GM23248 (cell line): ENCODE measurements around the gene MUC12. TPM values are rescaled to one million over a fixed set of nuclear protein-coding genes. Genes with fewer than 3 reads are reported as not detected.
"Not testable (repeated sequence)": the region's sequence is repeated elsewhere in the genome, so short reads cannot be mapped to it uniquely, and the experiment has no call there.

Experiments used
- DNase-seq: peaks from one replicate; pipeline ENCODE4 v3.0.0-alpha.2; 2015
- H2AFZ ChIP-seq: fragments of 200-600 bp; sonication (generic); 2 replicates; pipeline ENCODE4 v1.6.1; 2016; ENCODE audit warnings: antibody characterized with exemption
- H3F3A ChIP-seq: fragments of 200-600 bp; sonication (generic); 2 replicates; pipeline ENCODE4 v1.6.1; 2016; ENCODE audit warnings: mild to moderate bottlenecking, antibody characterized with exemption, mixed run types; ENCODE audit not compliant: insufficient read depth
- H3K27ac ChIP-seq: fragments of 200-600 bp; sonication (generic); 2 replicates; pipeline ENCODE4 v1.5.1; 2016; ENCODE audit warnings: mild to moderate bottlenecking
- H3K27me3 ChIP-seq: fragments of 200-600 bp; sonication (generic); replicated peaks from 2 replicates; pipeline ENCODE4 v1.6.1; 2016; ENCODE audit warnings: mild to moderate bottlenecking; ENCODE audit not compliant: insufficient read depth
- H3K36me3 ChIP-seq: fragments of 200-600 bp; sonication (generic); 2 replicates; pipeline ENCODE4 v1.6.1; 2016; ENCODE audit warnings: low read depth, mild to moderate bottlenecking
- H3K4me1 ChIP-seq: fragments of 200-600 bp; sonication (generic); 2 replicates; pipeline ENCODE4 v1.6.1; 2016; ENCODE audit warnings: mild to moderate bottlenecking; ENCODE audit not compliant: insufficient read depth
- H3K4me2 ChIP-seq: fragments of 200-600 bp; sonication (generic); one replicate; pipeline ENCODE4 v1.6.1; 2016; ENCODE audit warnings: mild to moderate bottlenecking; ENCODE audit not compliant: unreplicated experiment
- H3K4me3 ChIP-seq: fragments of 200-600 bp; sonication (generic); 2 replicates; pipeline ENCODE4 v1.5.1; 2016; ENCODE audit warnings: mild to moderate bottlenecking
- H3K79me2 ChIP-seq: fragments of 200-600 bp; sonication (generic); 2 replicates; pipeline ENCODE4 v1.6.1; 2016; ENCODE audit warnings: mild to moderate bottlenecking; ENCODE audit not compliant: insufficient read depth
- H3K9ac ChIP-seq: fragments of 200-600 bp; sonication (generic); 2 replicates; pipeline ENCODE4 v1.6.1; 2016; ENCODE audit warnings: mild to moderate bottlenecking
- H3K9me2 ChIP-seq: fragments of 200-600 bp; sonication (generic); 2 replicates; pipeline ENCODE4 v1.6.1; 2016; ENCODE audit warnings: mixed run types, mild to moderate bottlenecking, moderate library complexity; ENCODE audit not compliant: insufficient read depth
- H3K9me3 ChIP-seq: fragments of 200-600 bp; sonication (generic); one replicate; pipeline ENCODE4 v1.6.1; 2017; ENCODE audit warnings: low read depth
- H4K20me1 ChIP-seq: fragments of 200-600 bp; sonication (generic); 2 replicates; pipeline ENCODE4 v1.6.0; 2016; ENCODE audit not compliant: insufficient read depth
- EZH2 ChIP-seq: fragments of 200-600 bp; sonication (generic); IDR thresholded peaks from 2 replicates; pipeline ENCODE4 v1.6.1; 2018; ENCODE audit warnings: antibody characterized with exemption, mild to moderate bottlenecking; ENCODE audit not compliant: insufficient read depth, poor library complexity, severe bottlenecking
- EZH2phosphoT487 ChIP-seq: fragments of 200-600 bp; sonication (generic); IDR thresholded peaks from 2 replicates; pipeline ENCODE4 v1.6.1; 2018; ENCODE audit warnings: antibody characterized with exemption, moderate library complexity, mild to moderate bottlenecking, low read depth; ENCODE audit not compliant: insufficient read depth
- WGBS, 2 experiments: methylation state at CpG; one replicate each; pipeline ENCODE4 v1.1.6; 2015 to 2017; ENCODE audit warnings: low lambda C conversion rate in 2 of 2, low coverage in 1 of 2; ENCODE audit errors: missing lambda C conversion rate in 2 of 2; 5-methylcytosine and 5-hydroxymethylcytosine counted together
- in situ Hi-C: fragments of 300-500 bp; cut with MboI; formaldehyde crosslinking; loops from 2 replicates; pipeline ENCODE4 v1.15.0; 2020
- polyA plus RNA-seq: library from polyadenylated mRNA; unstranded; fragments of >200 nt; fragmentation: Nextera tagmentation; extraction: Ambion mirVana; gene quantifications from 2 replicates; pipeline ENCODE4 v1.2.1, GENCODE V29; 2016
- total RNA-seq: library from RNA; depleted of rRNA; stranded (reverse); fragments of >200 nt; shearing (Covaris generic); gene quantifications from 2 replicates; pipeline ENCODE4 v1.2.3, GENCODE V29; 2014

Gene MUC12
- total and polyA plus RNA-seq, 2 experiments from 2014 or later = 0.54 to 1.0 TPM

DNA sequence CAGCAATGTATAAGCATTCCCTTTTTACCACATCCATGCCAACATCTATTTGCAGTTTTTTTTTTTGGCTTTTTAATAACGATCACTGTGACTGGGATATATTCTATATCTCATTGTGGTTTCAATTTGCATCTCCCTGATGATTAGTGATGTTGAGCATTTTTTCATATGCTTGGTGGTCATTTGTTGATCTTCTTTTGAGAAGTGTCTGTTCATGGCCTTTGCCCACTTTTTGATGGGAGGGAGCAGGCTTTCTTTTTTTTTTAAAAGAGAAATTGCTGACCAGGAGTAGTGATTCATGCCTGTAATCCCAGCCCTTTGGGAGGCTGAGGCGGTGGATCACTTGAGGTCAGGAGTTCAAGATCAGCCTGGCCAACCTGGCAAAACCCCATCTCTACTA is 54.5 kb downstream of the MUC12 start:
- DNase-seq = no peak
- H3K9me3 ChIP-seq = no peaks in the 10 kb centered on the region
- no peak overlapping the region for H3K4me2 ChIP-seq
- H3K79me2 ChIP-seq = no peaks in the 10 kb centered on the region
- no peaks in the 10 kb centered on the region for H3K36me3 ChIP-seq
- no peaks in the 10 kb centered on the region for H3K27me3 ChIP-seq
- no peaks in the 10 kb centered on the region for H3K4me1 ChIP-seq
- in situ Hi-C loops = no loop called here
- no peak overlapping the region for H3K4me3 ChIP-seq
- H3K9ac ChIP-seq = no peak overlapping the region
- WGBS, 2 experiments = 62 to 63% methylated on average over 2 of the region's 2 CpGs
- H3K27ac ChIP-seq = no peak overlapping the region
- no peaks in the 10 kb centered on the region for H3F3A ChIP-seq
- H3K9me2 ChIP-seq = no peaks in the 10 kb centered on the region
- H2AFZ ChIP-seq = no peak overlapping the region
- no peaks in the 10 kb centered on the region for H4K20me1 ChIP-seq
- TF ChIP-seq EZH2 (no peak), EZH2phosphoT487 (no peak)

DNA sequence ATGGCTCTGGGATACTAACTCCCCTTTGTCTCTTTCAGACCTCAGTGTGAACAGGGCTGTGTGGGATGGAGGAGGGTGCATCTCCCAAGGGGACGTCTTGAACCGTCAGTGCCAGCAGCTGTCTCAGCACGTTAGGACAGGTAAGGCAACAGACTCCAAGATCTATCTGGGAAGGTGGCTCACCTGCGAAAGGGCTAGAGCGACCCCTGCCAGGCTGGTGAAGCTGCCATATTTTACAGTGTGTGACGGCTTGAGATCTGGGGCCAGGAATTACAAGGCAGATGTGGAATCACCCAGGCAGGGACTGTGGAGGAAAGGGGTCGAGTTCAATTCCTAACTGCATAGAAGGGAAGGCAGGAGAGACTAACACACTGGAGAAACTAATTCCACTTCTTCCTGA is 61.7 kb downstream of the MUC12 start:
- H3K4me3 ChIP-seq = no peak overlapping the region
- TF ChIP-seq EZH2phosphoT487 (no peak), EZH2 (no peak)
- no peak overlapping the region for H2AFZ ChIP-seq
- no peak overlapping the region for H3K27ac ChIP-seq
- no peaks in the 10 kb centered on the region for H3K9me2 ChIP-seq
- WGBS, 2 experiments = 0 to 2% methylated on average over 7 of the region's 7 CpGs
- H3K9ac ChIP-seq = no peak overlapping the region
- H3K27me3 ChIP-seq = peaks cover 14% of the 10 kb centered on the region; the same call in 1 of the 2 replicates
- no peaks in the 10 kb centered on the region for H3K9me3 ChIP-seq
- H3K36me3 ChIP-seq = no peaks in the 10 kb centered on the region
- H3K4me1 ChIP-seq = no peaks in the 10 kb centered on the region
- in situ Hi-C loops = no loop called here
- H3K79me2 ChIP-seq = no peaks in the 10 kb centered on the region
- no peak overlapping the region for H3K4me2 ChIP-seq
- no peaks in the 10 kb centered on the region for H4K20me1 ChIP-seq
- H3F3A ChIP-seq = no peaks in the 10 kb centered on the region
- no peak for DNase-seq

DNA sequence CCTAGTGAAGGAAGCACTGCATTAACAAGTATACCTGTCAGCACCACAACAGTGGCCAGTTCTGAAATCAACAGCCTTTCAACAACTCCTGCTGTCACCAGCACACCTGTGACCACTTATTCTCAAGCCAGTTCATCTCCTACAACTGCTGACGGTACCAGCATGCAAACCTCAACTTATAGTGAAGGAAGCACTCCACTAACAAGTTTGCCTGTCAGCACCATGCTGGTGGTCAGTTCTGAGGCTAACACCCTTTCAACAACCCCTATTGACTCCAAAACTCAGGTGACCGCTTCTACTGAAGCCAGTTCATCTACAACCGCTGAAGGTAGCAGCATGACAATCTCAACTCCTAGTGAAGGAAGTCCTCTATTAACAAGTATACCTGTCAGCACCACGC is 66.6 kb downstream of the MUC12 start:
- H3K27ac ChIP-seq = no peak overlapping the region
- H3F3A ChIP-seq = no peaks in the 10 kb centered on the region
- no peaks in the 10 kb centered on the region for H4K20me1 ChIP-seq
- H3K4me2 ChIP-seq = no peak overlapping the region
- no peak for TF ChIP-seq EZH2
- no peak for TF ChIP-seq EZH2phosphoT487
- no peak overlapping the region for H3K9ac ChIP-seq
- 20 to 27% methylated on average over 4 of the region's 4 CpGs for WGBS, 2 experiments
- H3K4me3 ChIP-seq = no peak overlapping the region
- H3K27me3 ChIP-seq = peaks cover under 1% of the 10 kb centered on the region; the same call in 1 of the 2 replicates
- in situ Hi-C loops = no loop called here
- no peaks in the 10 kb centered on the region for H3K4me1 ChIP-seq
- DNase-seq = no peak
- H3K9me3 ChIP-seq = no peaks in the 10 kb centered on the region
- no peaks in the 10 kb centered on the region for H3K36me3 ChIP-seq
- H2AFZ ChIP-seq = no peak overlapping the region
- no peaks in the 10 kb centered on the region for H3K9me2 ChIP-seq
- no peaks in the 10 kb centered on the region for H3K79me2 ChIP-seq

DNA sequence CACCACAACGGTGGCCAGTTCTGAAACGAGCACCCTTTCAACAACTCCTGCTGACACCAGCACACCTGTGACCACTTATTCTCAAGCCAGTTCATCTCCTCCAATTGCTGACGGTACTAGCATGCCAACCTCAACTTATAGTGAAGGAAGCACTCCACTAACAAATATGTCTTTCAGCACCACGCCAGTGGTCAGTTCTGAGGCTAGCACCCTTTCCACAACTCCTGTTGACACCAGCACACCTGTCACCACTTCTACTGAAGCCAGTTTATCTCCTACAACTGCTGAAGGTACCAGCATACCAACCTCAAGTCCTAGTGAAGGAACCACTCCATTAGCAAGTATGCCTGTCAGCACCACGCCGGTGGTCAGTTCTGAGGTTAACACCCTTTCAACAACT is 71.9 kb downstream of the MUC12 start:
- WGBS, 2 experiments = 40 to 41% methylated on average over 6 of the region's 6 CpGs
- H4K20me1 ChIP-seq, H3K4me2 ChIP-seq, H3K36me3 ChIP-seq, DNase-seq, H3K4me3 ChIP-seq, H3K27ac ChIP-seq, H3K27me3 ChIP-seq, H3K9me3 ChIP-seq, H3K4me1 ChIP-seq, H3F3A ChIP-seq, H3K9me2 ChIP-seq, H3K79me2 ChIP-seq, in situ Hi-C loops, H2AFZ ChIP-seq, H3K9ac ChIP-seq: not testable (repeated sequence)

DNA sequence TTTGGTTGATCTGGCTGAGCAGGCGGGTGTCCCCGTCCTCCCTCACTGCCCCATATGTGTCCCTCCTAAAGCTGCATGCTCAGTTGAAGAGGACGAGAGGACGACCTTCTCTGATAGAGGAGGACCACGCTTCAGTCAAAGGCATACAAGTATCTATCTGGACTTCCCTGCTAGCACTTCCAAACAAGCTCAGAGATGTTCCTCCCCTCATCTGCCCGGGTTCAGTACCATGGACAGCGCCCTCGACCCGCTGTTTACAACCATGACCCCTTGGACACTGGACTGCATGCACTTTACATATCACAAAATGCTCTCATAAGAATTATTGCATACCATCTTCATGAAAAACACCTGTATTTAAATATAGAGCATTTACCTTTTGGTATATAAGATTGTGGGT is 89.0 kb downstream of the MUC12 start:
- H3K4me2 ChIP-seq = no peak overlapping the region
- H2AFZ ChIP-seq = no peak overlapping the region
- peaks cover 51% of the 10 kb centered on the region for H3K27me3 ChIP-seq
- H3K9me3 ChIP-seq = no peaks in the 10 kb centered on the region
- in situ Hi-C loops = no loop called here
- H3K9ac ChIP-seq = no peak overlapping the region
- H3K4me1 ChIP-seq = no peaks in the 10 kb centered on the region
- TF ChIP-seq EZH2phosphoT487 (no peak), EZH2 (no peak)
- 19 to 20% methylated on average over 9 of the region's 9 CpGs for WGBS, 2 experiments
- no peaks in the 10 kb centered on the region for H3K79me2 ChIP-seq
- no peak overlapping the region for H3K27ac ChIP-seq
- H3F3A ChIP-seq = no peaks in the 10 kb centered on the region
- H3K36me3 ChIP-seq = no peaks in the 10 kb centered on the region
- peak; percentile 52 for DNase-seq
- no peaks in the 10 kb centered on the region for H3K9me2 ChIP-seq
- no peaks in the 10 kb centered on the region for H4K20me1 ChIP-seq
- no peak overlapping the region for H3K4me3 ChIP-seq
